GM12874 (cell line): ENCODE results near the gene SV2C.

Source experiments
- CTCF ChIP-seq: IDR thresholded peaks from 2 replicates; pipeline ENCODE4 v1.5.1; 2011; ENCODE audit warnings: low read depth, mild to moderate bottlenecking, control low read depth, low read length, moderate library complexity; ENCODE audit not compliant: insufficient read depth

The SV2C gene

GRCh38 chr5:76180814-76181805 lies 97.9 kb downstream of the SV2C start:
- TF ChIP-seq CTCF, result no peak

- TF ChIP-seq CTCF, result no peak
These were observed 104.2 kb downstream of the SV2C start for GRCh38 chr5:76187386-76187785.

- TF ChIP-seq CTCF, result no peak
These were observed 107.2 kb downstream of the SV2C start for GRCh38 chr5:76190356-76190755.

- no peak for TF ChIP-seq CTCF
These were observed 109.7 kb downstream of the SV2C start for GRCh38 chr5:76192837-76193236.

GRCh38 chr5:76193635-76194034 lies 110.5 kb downstream of the SV2C start:
- no peak for TF ChIP-seq CTCF

GRCh38 chr5:76194340-76194739 lies 111.2 kb downstream of the SV2C start:
- TF ChIP-seq CTCF, result no peak

- TF ChIP-seq CTCF, result no peak
These were observed 113.3 kb downstream of the SV2C start for GRCh38 chr5:76196457-76196856.
